ENCODE results near the gene TMPRSS9. TPM values are rescaled to one million over a fixed set of nuclear protein-coding genes. Genes with fewer than 3 reads are reported as not detected.

The TMPRSS9 gene
- total RNA-seq, 4 donors from 2014 or later: 0.19 TPM; not detected in 3

GRCh38 chr19:2320049-2320448 is 40.0 kb upstream of the TMPRSS9 start:
- no peak for DNase-seq
- intact Hi-C loops (cut with DNase I): no loop called here
- Histone ChIP-seq H3K9me3 (peaks cover 0 to 2% (median 0%) of the 10 kb centered on the region in 3 donors), H3K27ac (no peak overlapping the region), H3K27me3 (no peaks in the 10 kb centered on the region), H3K36me3 (peaks cover 7 to 45% (median 16%) of the 10 kb centered on the region in 3 donors), H3K4me1 (peaks cover 0 to 4% (median 0%) of the 10 kb centered on the region in 3 donors), H3K4me3 (no peak overlapping the region)
- 27 to 45% methylated on average over 4 to 8 of the region's 12 CpGs for WGBS, 2 donors
- TF ChIP-seq POLR2A (IDR thresholded peaks at IDR 0.05) (no peak), CTCF (IDR thresholded peaks at IDR 0.05) (no peak)

GRCh38 chr19:2320939-2321338 is 39.1 kb upstream of the TMPRSS9 start:
- 92 to 97% methylated on average over 5 to 9 of the region's 12 CpGs for WGBS, 2 donors
- DNase-seq: no peak
- no peak overlapping the region for H3K4me3 ChIP-seq
- H3K27me3 ChIP-seq: no peaks in the 10 kb centered on the region
- H3K27ac ChIP-seq: no peak overlapping the region
- H3K9me3 ChIP-seq: no peaks in the 10 kb centered on the region
- intact Hi-C loops (cut with DNase I): no loop called here
- peaks cover 0 to 9% (median 0%) of the 10 kb centered on the region in 3 donors for H3K4me1 ChIP-seq
- peaks cover 7 to 54% (median 16%) of the 10 kb centered on the region in 3 donors for H3K36me3 ChIP-seq
- TF ChIP-seq CTCF (IDR thresholded peaks at IDR 0.05): no peak
- TF ChIP-seq POLR2A (IDR thresholded peaks at IDR 0.05): no peak

- 64 to 86% methylated on average over 2 to 12 of the region's 39 CpGs for WGBS, 2 donors
- no peak for DNase-seq
- intact Hi-C loops (cut with DNase I): no loop called here
- Histone ChIP-seq H3K9me3 (no peaks in the 10 kb centered on the region), H3K27me3 (no peaks in the 10 kb centered on the region), H3K27ac (no peak overlapping the region), H3K4me3 (no peak overlapping the region), H3K36me3 (peaks cover 7 to 60% (median 16%) of the 10 kb centered on the region in 3 donors), H3K4me1 (peaks cover 2 to 13% (median 3%) of the 10 kb centered on the region in 3 donors)
- TF ChIP-seq CTCF (IDR thresholded peaks at IDR 0.05): no peak
- TF ChIP-seq POLR2A (IDR thresholded peaks at IDR 0.05): no peak
Measured at GRCh38 chr19:2321565-2322283, 38.3 kb upstream of the TMPRSS9 start.

- Histone ChIP-seq H3K27me3 (no peaks in the 10 kb centered on the region), H3K4me3 (no peak overlapping the region), H3K4me1 (peaks cover 11 to 26% (median 14%) of the 10 kb centered on the region in 3 donors), H3K9me3 (no peaks in the 10 kb centered on the region), H3K36me3 (peaks cover 7 to 62% (median 16%) of the 10 kb centered on the region in 3 donors), H3K27ac (no peak overlapping the region)
- TF ChIP-seq CTCF (IDR thresholded peaks at IDR 0.05) (no peak), POLR2A (IDR thresholded peaks at IDR 0.05) (no peak)
- 83 to 95% methylated on average over 17 to 19 of the region's 19 CpGs for WGBS, 2 donors
- no peak for DNase-seq
- intact Hi-C loops (cut with DNase I): no loop called here
Measured at GRCh38 chr19:2323707-2324106, 36.4 kb upstream of the TMPRSS9 start.

GRCh38 chr19:2324220-2324948 is 35.7 kb upstream of the TMPRSS9 start:
- no peaks in the 10 kb centered on the region for H3K27me3 ChIP-seq
- WGBS, 2 donors: 74 to 90% methylated on average over 19 to 32 of the region's 34 CpGs
- H3K27ac ChIP-seq: no peak overlapping the region
- no peak overlapping the region for H3K4me3 ChIP-seq
- intact Hi-C loops (cut with DNase I): no loop called here
- TF ChIP-seq CTCF (IDR thresholded peaks at IDR 0.05) (no peak), POLR2A (IDR thresholded peaks at IDR 0.05) (no peak)
- peaks cover 7 to 62% (median 16%) of the 10 kb centered on the region in 3 donors for H3K36me3 ChIP-seq
- peaks cover 16 to 33% (median 19%) of the 10 kb centered on the region in 3 donors for H3K4me1 ChIP-seq
- no peaks in the 10 kb centered on the region for H3K9me3 ChIP-seq
- no peak for DNase-seq
